Measurements from ENCODE around the gene KRT23. TPM values are rescaled to one million over a fixed set of nuclear protein-coding genes. Genes with fewer than 3 reads are reported as not detected.

The KRT23 gene
- total and polyA plus RNA-seq, 2 of the 4 experiments (the other 2 are of a cell fraction): 0.36 to 0.39 TPM

DNA sequence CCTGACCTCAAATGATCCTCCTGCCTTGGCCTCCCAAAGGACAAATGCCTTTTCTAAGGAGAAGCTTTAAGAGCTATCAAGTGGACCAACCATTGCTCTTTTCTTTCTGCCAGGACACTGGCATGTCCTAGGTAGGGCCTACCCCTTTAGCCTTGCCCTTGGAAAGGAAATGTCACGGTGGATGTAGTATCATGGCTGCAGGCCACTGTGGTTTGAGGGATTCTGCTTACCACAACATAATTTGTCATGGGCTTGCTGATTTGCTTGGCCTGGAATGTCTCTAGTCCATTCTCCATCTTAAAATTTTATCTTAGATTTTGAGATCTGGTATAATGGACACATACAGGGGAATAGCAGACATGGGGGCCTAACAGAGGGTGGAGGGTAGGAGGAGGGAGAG, 58.4 kb downstream of the KRT23 start:
- no peaks in the 10 kb centered on the region for H3K79me1 ChIP-seq (ENCODE audit: low read depth in 1 of 2, low read length in 2 of 2)
- H3K18ac ChIP-seq (ENCODE audit: low read depth, low read length): no peak overlapping the region
- H3K36me3 ChIP-seq (ENCODE audit: control insufficient read depth, insufficient read depth, low read length): no peaks in the 10 kb centered on the region
- in situ Hi-C loops (cut with MboI; ENCODE audit: low sequenced_read_pairs) (no loop called here), dilution Hi-C loops (cut with HindIII; ENCODE audit: low sequenced_read_pairs, unreplicated experiment) (no loop called here), intact Hi-C loops (cut with micrococcal nuclease) (no loop called here)
- H3K4me2 ChIP-seq (ENCODE audit: low read depth, low read length): no peak overlapping the region
- no peak overlapping the region for H2AFZ ChIP-seq (replicated peaks; ENCODE audit: low read length, poor library complexity)
- POLR2A ChIA-PET (ENCODE audit: unreplicated experiment): no interaction called here
- H2BK120ac ChIP-seq (ENCODE audit: low read depth, low read length): no peak overlapping the region
- H3K27me3 ChIP-seq (ENCODE audit: control insufficient read depth, insufficient read depth, low read length): peaks cover 2% of the 10 kb centered on the region
- H3K23ac ChIP-seq (ENCODE audit: low read depth, low read length): no peak overlapping the region
- no peaks in the 10 kb centered on the region for H4K20me1 ChIP-seq (ENCODE audit: insufficient read depth, low read length)
- H2AK5ac ChIP-seq (ENCODE audit: low read depth, low read length): no peak overlapping the region
- no peak overlapping the region for H2BK5ac ChIP-seq (ENCODE audit: low read depth, low read length, poor library complexity, severe bottlenecking)
- no peak overlapping the region for H4K91ac ChIP-seq (ENCODE audit: insufficient read depth, low read depth, low read length)
- H3K4me1 ChIP-seq (ENCODE audit: control insufficient read depth, insufficient read depth, low read length): no peaks in the 10 kb centered on the region
- H3K9me3 ChIP-seq (ENCODE audit: control insufficient read depth, insufficient read depth, low read length): no peaks in the 10 kb centered on the region
- no peak overlapping the region for H3K27ac ChIP-seq (ENCODE audit: insufficient read depth, low read length)
- no peak overlapping the region for H3K56ac ChIP-seq (ENCODE audit: extremely low read depth, insufficient read depth, low read length)
- no CpG with 5 or more reads among the region's 1 CpG for WGBS, 2 experiments (ENCODE audit: extremely low coverage in 2 of 2, insufficient read length in 1 of 2)
- no peak overlapping the region for H3K4me3 ChIP-seq (ENCODE audit: insufficient read depth, low read depth, low read length)
- no peak overlapping the region for H3K14ac ChIP-seq (replicated peaks; ENCODE audit: low read depth, low read length)
- H4K5ac ChIP-seq (ENCODE audit: low read depth, low read length): no peak overlapping the region
- H2BK20ac ChIP-seq (ENCODE audit: low read depth, low read length): no peak overlapping the region
- ATAC-seq (ENCODE audit: low read depth) (no peak), DNase-seq (no peak)
- H3K4ac ChIP-seq (ENCODE audit: low read depth, low read length): no peak overlapping the region
- H3K9ac ChIP-seq (ENCODE audit: low read depth, low read length): no peak overlapping the region
- H2AK9ac ChIP-seq (replicated peaks; ENCODE audit: low read depth, low read length, poor library complexity): no peak overlapping the region
- no peak for TF ChIP-seq RFX5 (IDR thresholded peaks at IDR 0.05; ENCODE audit: low read depth, low read length)
- TF ChIP-seq USF2 (IDR thresholded peaks at IDR 0.05; ENCODE audit: low read depth, low read length): no peak
- TF ChIP-seq MAFK (IDR thresholded peaks at IDR 0.05; ENCODE audit: low read depth, low read length): no peak
- TF ChIP-seq, protein P1, sequence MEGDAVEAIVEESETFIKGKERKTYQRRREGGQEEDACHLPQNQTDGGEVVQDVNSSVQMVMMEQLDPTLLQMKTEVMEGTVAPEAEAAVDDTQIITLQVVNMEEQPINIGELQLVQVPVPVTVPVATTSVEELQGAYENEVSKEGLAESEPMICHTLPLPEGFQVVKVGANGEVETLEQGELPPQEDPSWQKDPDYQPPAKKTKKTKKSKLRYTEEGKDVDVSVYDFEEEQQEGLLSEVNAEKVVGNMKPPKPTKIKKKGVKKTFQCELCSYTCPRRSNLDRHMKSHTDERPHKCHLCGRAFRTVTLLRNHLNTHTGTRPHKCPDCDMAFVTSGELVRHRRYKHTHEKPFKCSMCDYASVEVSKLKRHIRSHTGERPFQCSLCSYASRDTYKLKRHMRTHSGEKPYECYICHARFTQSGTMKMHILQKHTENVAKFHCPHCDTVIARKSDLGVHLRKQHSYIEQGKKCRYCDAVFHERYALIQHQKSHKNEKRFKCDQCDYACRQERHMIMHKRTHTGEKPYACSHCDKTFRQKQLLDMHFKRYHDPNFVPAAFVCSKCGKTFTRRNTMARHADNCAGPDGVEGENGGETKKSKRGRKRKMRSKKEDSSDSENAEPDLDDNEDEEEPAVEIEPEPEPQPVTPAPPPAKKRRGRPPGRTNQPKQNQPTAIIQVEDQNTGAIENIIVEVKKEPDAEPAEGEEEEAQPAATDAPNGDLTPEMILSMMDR (conservative IDR thresholded peaks at IDR 0.05; ENCODE audit: low read depth, low read length): no peak
- TF ChIP-seq MXI1 (IDR thresholded peaks at IDR 0.05; ENCODE audit: borderline replicate concordance, low read depth, low read length): no peak
- no peak for TF ChIP-seq SMC3 (IDR thresholded peaks at IDR 0.05; ENCODE audit: low read depth, low read length)
- TF ChIP-seq RCOR1 (IDR thresholded peaks at IDR 0.05; ENCODE audit: insufficient replicate concordance, low read length): no peak
- no peak for TF ChIP-seq BHLHE40 (IDR thresholded peaks at IDR 0.05; ENCODE audit: low read depth, low read length)
- BruUV-seq (replicated peaks): no TSS peak
- no peak overlapping the region for H2BK15ac ChIP-seq (ENCODE audit: low read depth, low read length)
- H3K9me1 ChIP-seq (ENCODE audit: insufficient read depth, low read length): no peaks in the 10 kb centered on the region
- no peak overlapping the region for H4K8ac ChIP-seq (ENCODE audit: low read depth in 2 of 2, low read length in 2 of 2)
- CTCF ChIA-PET: no interaction called here

All from IMR-90 (cell line).